Activated effector memory CD4-positive, alpha-beta T cell treated with Interleukin-2 at 50 U/mL for 16 hours (primary cell): ENCODE measurements around the gene COPE.

Experiments
- DNase-seq: peaks from one replicate; pipeline ENCODE4 v3.0.0-alpha.2; 2020

COPE gene

GRCh38 chr19:18893587-18894253 lies 25.5 kb downstream of the COPE start:
- DNase-seq: no peak

GRCh38 chr19:18889949-18890745 lies 29.0 kb downstream of the COPE start:
- DNase-seq: no peak

GRCh38 chr19:18886972-18887371 lies 32.2 kb downstream of the COPE start:
- DNase-seq: no peak

- DNase-seq: no peak
These were observed 35.5 kb downstream of the COPE start for GRCh38 chr19:18883526-18884304.

GRCh38 chr19:18881491-18881890 lies 37.7 kb downstream of the COPE start:
- DNase-seq: no peak

GRCh38 chr19:18879579-18880373 lies 39.4 kb downstream of the COPE start:
- DNase-seq: no peak

- DNase-seq: no peak
These were observed 40.2 kb downstream of the COPE start for GRCh38 chr19:18878858-18879578.

GRCh38 chr19:18878058-18878797 lies 41.0 kb downstream of the COPE start:
- DNase-seq: no peak

GRCh38 chr19:18876865-18877264 lies 42.3 kb downstream of the COPE start:
- DNase-seq: no peak

GRCh38 chr19:18875726-18876125 lies 43.5 kb downstream of the COPE start:
- no peak for DNase-seq

- no peak for DNase-seq
These were observed 47.6 kb downstream of the COPE start for GRCh38 chr19:18871543-18871942.

- no peak for DNase-seq
These were observed 48.5 kb downstream of the COPE start for GRCh38 chr19:18870531-18871172.

GRCh38 chr19:18869781-18870530 lies 49.2 kb downstream of the COPE start:
- no peak for DNase-seq

- no peak for DNase-seq
These were observed 50.1 kb downstream of the COPE start for GRCh38 chr19:18869023-18869618.

GRCh38 chr19:18868380-18869022 lies 50.7 kb downstream of the COPE start:
- DNase-seq: no peak

- no peak for DNase-seq
These were observed 51.4 kb downstream of the COPE start for GRCh38 chr19:18867751-18868150.

GRCh38 chr19:18867199-18867598 lies 52.0 kb downstream of the COPE start:
- DNase-seq: no peak

- DNase-seq: no peak
These were observed 52.4 kb downstream of the COPE start for GRCh38 chr19:18866800-18867123.
